Measurements from ENCODE around the gene PMF1.

PMF1 gene

DNA sequence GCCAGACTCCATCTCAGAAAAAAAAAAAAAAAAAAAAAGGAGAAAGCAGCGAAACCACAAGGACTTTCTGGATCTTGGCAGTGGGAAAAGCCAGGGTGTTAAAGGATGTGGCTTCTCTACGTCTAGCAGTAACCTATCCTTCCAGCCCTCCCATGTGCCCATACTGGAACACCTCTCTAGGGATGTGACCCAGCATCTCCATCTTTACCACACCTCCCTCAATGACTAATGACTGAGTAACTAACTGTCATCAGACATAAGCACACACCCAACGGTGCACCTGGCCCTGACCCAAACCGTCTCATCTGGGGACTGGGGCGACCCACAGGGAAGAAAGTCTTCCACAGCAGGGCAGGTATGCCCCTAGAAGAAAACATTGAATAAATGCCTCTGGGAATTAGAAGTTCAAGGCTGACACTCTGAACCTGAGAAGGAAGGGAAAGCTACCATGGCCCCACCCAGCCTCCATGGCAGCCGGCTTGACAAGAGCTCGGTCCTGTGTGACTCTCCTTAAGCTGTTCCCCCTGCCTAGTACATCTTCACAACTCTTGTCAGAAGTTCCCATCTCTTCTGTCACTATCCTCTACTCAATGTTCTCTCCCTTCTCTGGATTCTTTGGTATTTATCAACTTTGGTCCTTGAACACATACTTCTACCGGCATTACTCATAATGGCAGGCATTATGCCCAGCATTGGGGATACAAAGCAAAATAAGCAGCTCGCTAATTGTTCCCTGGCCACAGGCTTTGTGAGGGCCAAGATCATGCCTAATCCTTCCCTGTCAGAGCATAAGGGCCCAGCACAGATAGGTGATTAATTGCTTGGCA, 49.9 kb downstream of the PMF1 start:
- DNase-seq (ENCODE audit: low read depth, low spot score) = peak; percentile 93

- DNase-seq (ENCODE audit: low read depth, low spot score) = no peak
Measured at GRCh38 chr1:156263288-156263655, 50.5 kb downstream of the PMF1 start.

GRCh38 chr1:156266051-156266450, 53.2 kb downstream of the PMF1 start:
- DNase-seq (ENCODE audit: low read depth, low spot score) = no peak

DNA sequence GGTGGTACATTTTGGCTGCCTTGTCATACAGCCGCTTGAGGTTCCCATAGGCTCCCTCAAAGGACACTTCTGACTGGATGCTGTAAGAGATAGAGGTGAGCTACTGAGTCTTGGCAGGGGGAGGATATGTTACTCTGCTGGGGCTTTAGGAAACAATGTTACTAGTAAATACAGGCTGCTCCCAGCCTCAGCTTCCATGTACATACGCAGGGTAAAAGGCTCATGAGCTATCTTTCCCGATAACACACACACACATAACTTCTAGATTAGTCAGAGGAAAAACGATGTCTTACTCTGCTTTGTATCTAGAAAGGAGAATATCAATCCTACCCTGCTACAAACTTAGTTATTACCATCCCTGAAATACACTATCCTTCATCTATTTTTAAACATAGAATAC, 55.5 kb downstream of the PMF1 start:
- peak; percentile 31 for DNase-seq (ENCODE audit: low read depth, low spot score)

DNA sequence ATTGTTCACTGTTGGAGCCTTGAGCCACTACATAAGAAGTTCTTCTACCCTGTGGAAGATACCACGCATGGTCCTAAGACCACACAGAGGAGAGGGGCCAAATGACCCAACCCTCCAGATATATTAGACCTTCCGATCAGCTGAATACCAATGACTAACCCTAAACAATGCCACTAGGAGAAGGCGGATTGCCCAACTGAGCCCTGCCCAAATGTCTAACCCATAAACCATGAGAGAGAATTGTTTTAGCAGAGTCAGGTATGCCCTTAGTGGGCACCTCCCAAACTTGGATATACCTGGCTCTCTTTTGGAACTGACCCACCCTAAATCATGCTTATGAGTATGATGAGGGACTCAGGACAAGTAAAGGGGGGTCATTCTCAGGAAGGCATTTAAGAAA, 57.5 kb downstream of the PMF1 start:
- DNase-seq (ENCODE audit: low read depth, low spot score) = no peak

GRCh38 chr1:156276532-156276931, 63.7 kb downstream of the PMF1 start:
- DNase-seq (ENCODE audit: low read depth, low spot score) = no peak

DNA sequence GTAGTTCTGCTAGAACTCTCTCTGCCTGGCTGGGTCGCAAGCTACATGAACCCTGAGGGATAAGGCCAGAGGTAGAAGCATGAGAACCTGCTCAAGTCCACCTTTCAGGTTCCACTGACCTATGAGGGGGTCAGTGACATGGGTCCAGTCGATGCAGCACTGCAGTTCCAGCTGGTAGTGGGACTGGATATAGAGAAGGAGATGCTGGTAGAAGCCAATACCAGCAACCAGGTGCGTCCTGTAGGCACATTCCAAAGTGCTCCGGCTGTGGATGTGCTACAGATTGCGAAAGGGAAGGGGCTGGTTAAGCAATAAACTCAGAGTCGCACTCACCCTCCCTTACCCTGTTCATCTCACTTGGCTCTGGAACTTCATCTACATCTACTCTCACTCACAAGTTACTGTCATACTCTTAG, 64.2 kb downstream of the PMF1 start:
- DNase-seq (ENCODE audit: low read depth, low spot score) = no peak

DNA sequence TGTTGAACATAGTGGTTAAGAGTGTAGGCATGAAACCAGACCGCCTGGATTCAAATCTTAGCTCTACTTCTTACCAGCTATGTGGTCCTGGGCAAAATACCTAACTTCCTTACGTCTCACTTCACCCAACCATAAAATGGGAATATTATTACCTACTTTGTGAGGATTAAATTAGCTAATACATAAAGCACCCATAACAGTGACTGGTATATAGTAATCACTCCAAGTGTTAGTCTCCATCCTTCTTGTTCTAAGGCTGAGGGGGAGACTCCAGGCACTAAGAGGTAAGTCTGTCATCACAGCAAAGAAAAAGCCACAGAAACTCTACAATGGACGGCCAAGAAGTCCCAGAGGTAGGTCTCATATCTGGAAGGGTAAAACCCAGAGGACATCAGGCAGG, 67.0 kb downstream of the PMF1 start:
- no peak for DNase-seq (ENCODE audit: low read depth, low spot score)

DNA sequence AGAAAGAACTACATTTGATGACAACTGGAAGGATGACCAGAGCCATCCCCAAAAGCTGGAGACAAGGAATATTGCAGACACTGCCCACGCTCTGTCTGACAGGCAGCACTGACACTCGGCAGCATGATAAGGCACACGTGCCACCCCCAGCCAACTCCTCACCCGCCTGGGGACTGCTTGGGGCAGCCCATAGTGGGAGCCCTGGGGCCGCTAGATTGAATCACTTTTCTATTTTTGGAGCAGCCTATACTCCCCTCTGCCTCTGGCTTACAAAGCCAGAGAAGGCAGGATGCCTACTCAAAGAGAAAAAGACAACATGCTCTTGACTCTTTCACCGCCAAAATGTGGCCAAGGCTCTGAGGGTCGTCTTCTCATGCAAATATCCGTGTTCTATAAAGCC, 68.5 kb downstream of the PMF1 start:
- peak; percentile 52 for DNase-seq (ENCODE audit: low read depth, low spot score)

DNA sequence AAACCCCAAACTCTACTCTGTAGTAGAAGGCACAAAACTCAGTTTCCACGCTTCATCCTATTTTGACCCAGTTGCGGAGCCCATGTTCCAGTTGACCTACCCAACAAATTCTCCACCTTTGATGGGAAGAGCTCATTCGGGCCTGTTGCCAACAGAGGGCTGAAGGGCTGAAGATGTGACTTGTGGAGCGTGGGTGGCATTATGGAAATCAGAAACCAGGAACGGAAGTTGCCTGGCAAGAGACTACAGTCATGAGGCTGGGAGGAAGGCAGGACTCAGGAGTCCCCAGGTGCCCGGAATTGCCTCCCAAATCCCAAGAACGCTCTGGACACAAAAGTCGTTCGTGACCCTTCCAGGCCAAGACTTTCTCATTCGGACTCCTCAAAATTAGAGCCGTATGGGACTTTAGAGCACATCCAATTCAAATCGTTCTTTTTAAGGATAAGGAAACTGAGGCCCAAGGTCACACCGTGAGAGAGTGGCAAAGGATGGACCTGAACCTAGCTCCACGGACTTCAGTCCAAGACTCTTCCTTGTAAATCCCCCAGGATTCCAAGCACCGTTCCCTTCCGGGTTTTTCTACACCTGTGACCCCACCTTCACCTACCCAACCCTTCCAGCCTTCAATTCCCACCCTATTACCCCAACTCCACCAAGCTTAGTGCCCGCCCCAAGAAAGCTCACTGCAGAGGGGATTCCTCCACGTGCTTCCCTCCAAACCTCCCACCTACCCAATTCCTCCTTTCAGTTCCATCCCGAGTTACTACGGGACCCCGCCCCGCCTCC, 69.1 kb downstream of the PMF1 start:
- peak; percentile 36 for DNase-seq (ENCODE audit: low read depth, low spot score)

- peak; percentile 99 for DNase-seq (ENCODE audit: low read depth, low spot score)
Measured at GRCh38 chr1:156282479-156283222, 69.8 kb downstream of the PMF1 start, which contains the start of gene SMG5. Gene SMG5 (minus strand): TSS chr1:156282825. CDS start chr1:156282680, 145 bp downstream.

GRCh38 chr1:156283521-156283920, 70.7 kb downstream of the PMF1 start:
- DNase-seq (ENCODE audit: low read depth, low spot score) = no peak

- no peak for DNase-seq (ENCODE audit: low read depth, low spot score)
Measured at GRCh38 chr1:156284112-156284511, 71.3 kb downstream of the PMF1 start, which contains the start of gene TMEM79. Gene TMEM79 (plus strand): TSS chr1:156284325. CDS start chr1:156285227, 902 bp downstream.

DNA sequence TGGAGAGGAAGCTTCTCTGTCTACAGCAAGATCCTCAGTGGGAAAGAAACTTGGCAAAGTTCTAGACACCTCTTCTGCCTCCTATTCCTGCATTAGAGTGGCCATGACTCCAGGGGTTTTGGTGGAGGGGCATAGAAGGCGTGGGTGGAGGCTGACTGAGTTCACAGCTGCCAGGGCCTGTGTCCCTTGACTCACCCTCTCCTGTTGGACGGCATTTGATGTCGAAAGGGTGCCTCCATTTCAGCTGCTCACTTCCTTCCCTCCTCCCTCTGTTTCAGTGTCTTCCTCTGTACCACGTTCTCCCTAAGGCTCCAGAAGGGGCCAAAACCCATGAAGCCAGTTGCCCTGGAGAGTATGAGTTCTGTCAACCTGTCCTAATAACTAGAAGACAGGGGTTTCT, 72.0 kb downstream of the PMF1 start:
- no peak for DNase-seq (ENCODE audit: low read depth, low spot score)

DNA sequence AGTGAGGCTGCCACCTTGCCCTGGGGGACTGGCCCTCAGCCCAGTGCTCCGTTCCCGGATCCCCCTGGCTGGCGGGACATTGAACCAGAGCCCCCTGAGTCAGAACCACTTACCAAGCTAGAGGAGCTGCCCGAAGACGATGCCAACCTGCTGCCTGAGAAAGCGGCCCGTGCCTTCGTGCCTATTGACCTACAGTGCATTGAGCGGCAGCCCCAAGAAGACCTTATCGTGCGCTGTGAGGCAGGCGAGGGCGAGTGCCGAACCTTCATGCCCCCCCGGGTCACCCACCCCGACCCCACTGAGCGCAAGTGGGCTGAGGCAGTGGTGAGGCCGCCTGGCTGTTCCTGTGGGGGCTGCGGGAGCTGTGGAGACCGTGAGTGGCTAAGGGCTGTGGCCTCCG, 72.6 kb downstream of the PMF1 start:
- no peak for DNase-seq (ENCODE audit: low read depth, low spot score)

- DNase-seq (ENCODE audit: low read depth, low spot score) = no peak
Measured at GRCh38 chr1:156286061-156286460, 73.3 kb downstream of the PMF1 start.

Data from astrocyte of the hippocampus (primary cell).